Prostate gland (tissue), 2 donors: ENCODE results near the gene TRIM7. TPM values are rescaled to one million over a fixed set of nuclear protein-coding genes. Genes with fewer than 3 reads are reported as not detected.

Experiments
- DNase-seq: peaks from one replicate; pipeline ENCODE4 v3.0.0-alpha.2; 2019; ENCODE audit warnings: low spot score
- H3K27ac ChIP-seq, 2 donors: fragments of 200-600 bp; sonication (generic); 2 replicates each; pipeline ENCODE4 v1.5.1; 2017 to 2019
- H3K27me3 ChIP-seq: fragments of 200-600 bp; sonication (generic); replicated peaks from 2 replicates; pipeline ENCODE4 v1.5.1; 2019; ENCODE audit not compliant: insufficient read depth
- H3K36me3 ChIP-seq, 2 donors: fragments of 200-600 bp; sonication (generic); 1 replicate in 1 of 2; 2 replicates in 1 of 2; pipeline versions ENCODE4 v1.5.1 to v1.8.1; 2017 to 2019
- H3K4me1 ChIP-seq: fragments of 200-600 bp; sonication (generic); replicated peaks from 2 replicates; pipeline ENCODE4 v1.5.1; 2019
- H3K4me3 ChIP-seq, 2 donors: fragments of 200-600 bp; sonication (generic); 2 replicates each; pipeline ENCODE4 v1.5.1; 2017 to 2019
- H3K9me3 ChIP-seq: fragments of 200-600 bp; sonication (generic); 2 replicates; pipeline ENCODE4 v1.5.1; 2017
- POLR2A ChIP-seq: fragments of 450-650 bp; IDR thresholded peaks from one replicate; pipeline ENCODE4 v1.6.1; 2016; ENCODE audit warnings: antibody characterized with exemption, mild to moderate bottlenecking
- POLR2AphosphoS5 ChIP-seq: sonication (generic); formaldehyde crosslinking; IDR thresholded peaks from one replicate; pipeline ENCODE4 v1.6.1; 2017; ENCODE audit warnings: antibody characterized with exemption
- WGBS: methylation state at CpG from one replicate; pipeline ENCODE4 v1.1.5; 2018; 5-methylcytosine and 5-hydroxymethylcytosine counted together
- intact Hi-C: fragments of 100-400 bp; cut with DNase I; formaldehyde crosslinking; loops from one replicate; pipeline ENCODE4 v1.14.2; 2022
- total RNA-seq, 2 donors: library from RNA; depleted of rRNA; stranded (reverse); fragments of >200 nt; gene quantifications; one replicate each; pipeline ENCODE4 v1.1.0, GENCODE V29; 2016
- TF ChIP-seq, protein P1 (sequence below), 4 experiments: fragments of 200-600 bp in 2 of 4; fragments of 450-650 bp in 2 of 4; sonication (generic) in 2 of 4; IDR thresholded peaks; 1 replicate in 3 of 4; 2 replicates in 1 of 4; pipeline ENCODE4 v1.5.1; 2016 to 2019; ENCODE audit warnings: antibody characterized with exemption in 4 of 4, mild to moderate bottlenecking in 2 of 4, moderate library complexity in 2 of 4

TRIM7 gene
- total RNA-seq, 2 donors from 2014 or later: 4.5 to 6.4 TPM

DNA sequence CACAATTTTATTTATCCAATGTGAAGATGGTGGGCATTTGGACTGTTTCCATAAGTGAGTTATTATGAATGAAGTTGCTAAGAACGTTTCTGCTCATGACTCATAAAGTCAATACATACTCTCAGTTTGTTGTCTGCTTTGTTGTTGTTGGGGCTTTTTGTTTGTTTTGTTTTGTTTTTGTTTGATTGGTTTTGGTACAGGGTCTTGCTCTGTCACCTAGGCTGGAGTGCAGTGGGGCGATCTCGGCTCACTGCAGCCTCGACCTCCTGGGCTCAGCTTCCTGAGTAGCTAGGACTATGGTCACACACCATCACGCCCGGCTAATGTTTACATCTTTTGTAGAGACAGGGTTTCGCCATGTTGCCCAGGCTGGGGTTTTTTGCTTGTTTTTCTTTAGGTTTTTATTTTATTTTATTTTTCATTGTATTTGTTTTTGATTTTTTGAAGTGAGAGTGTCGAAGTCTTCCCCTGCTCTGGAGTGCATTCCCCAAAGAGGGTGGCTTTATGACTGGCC lies 18.0 kb downstream of the TRIM7 start:
- Histone ChIP-seq H3K4me1 (no peaks in the 10 kb centered on the region), H3K27me3 (no peaks in the 10 kb centered on the region), H3K27ac (no peak overlapping the region), H3K9me3 (no peaks in the 10 kb centered on the region), H3K4me3 (no peak overlapping the region), H3K36me3 (no peaks in the 10 kb centered on the region)
- intact Hi-C loops: loop anchor here (10.0 kb wide), 1 partner anchor 322 kb away; the partner anchor contains the start of gene ZFP62
- WGBS: 52% methylated on average over 8 of the region's 8 CpGs
- no peak for DNase-seq
- TF ChIP-seq, protein P1, sequence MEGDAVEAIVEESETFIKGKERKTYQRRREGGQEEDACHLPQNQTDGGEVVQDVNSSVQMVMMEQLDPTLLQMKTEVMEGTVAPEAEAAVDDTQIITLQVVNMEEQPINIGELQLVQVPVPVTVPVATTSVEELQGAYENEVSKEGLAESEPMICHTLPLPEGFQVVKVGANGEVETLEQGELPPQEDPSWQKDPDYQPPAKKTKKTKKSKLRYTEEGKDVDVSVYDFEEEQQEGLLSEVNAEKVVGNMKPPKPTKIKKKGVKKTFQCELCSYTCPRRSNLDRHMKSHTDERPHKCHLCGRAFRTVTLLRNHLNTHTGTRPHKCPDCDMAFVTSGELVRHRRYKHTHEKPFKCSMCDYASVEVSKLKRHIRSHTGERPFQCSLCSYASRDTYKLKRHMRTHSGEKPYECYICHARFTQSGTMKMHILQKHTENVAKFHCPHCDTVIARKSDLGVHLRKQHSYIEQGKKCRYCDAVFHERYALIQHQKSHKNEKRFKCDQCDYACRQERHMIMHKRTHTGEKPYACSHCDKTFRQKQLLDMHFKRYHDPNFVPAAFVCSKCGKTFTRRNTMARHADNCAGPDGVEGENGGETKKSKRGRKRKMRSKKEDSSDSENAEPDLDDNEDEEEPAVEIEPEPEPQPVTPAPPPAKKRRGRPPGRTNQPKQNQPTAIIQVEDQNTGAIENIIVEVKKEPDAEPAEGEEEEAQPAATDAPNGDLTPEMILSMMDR (IDR thresholded peaks at IDR 0.05): no peak
- TF ChIP-seq POLR2A (no peak), POLR2AphosphoS5 (no peak)

- intact Hi-C loops: loop anchor here (10.0 kb wide), 1 partner anchor 321 kb away; the partner anchor contains the start of gene ZFP62
- no peaks in the 10 kb centered on the region for H3K36me3 ChIP-seq
- no peaks in the 10 kb centered on the region for H3K9me3 ChIP-seq
- WGBS: 83% methylated on average over 6 of the region's 6 CpGs
- H3K27me3 ChIP-seq: no peaks in the 10 kb centered on the region
- TF ChIP-seq, protein P1 (IDR thresholded peaks at IDR 0.05): no peak
- TF ChIP-seq POLR2AphosphoS5 (no peak), POLR2A (no peak)
- no peak overlapping the region for H3K4me3 ChIP-seq
- no peaks in the 10 kb centered on the region for H3K4me1 ChIP-seq
- no peak for DNase-seq
- H3K27ac ChIP-seq: no peak overlapping the region
Observed at GRCh38 chr5:181186022-181186421, 19.0 kb downstream of the TRIM7 start.

DNA sequence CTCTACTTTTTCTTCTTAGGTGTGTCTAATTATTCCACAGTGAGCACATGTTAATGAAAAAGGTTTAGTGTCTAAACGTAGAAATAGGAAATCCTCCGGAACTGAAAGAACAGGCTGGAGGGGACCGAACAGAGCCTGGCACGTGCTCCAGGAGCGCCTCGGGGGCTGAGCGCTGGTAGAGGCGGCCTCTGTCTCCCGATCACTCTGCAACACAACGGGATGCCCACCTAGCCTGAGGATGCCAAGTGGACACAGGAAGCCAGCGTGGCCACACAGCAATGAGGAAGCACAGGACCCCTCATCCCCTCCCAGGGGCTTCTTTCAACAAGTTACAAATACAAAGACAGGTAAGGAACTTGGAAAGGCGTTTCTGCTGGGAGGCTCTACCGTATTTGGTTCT lies 19.4 kb downstream of the TRIM7 start:
- WGBS: 88% methylated on average over 13 of the region's 13 CpGs
- Histone ChIP-seq H3K27ac (no peak overlapping the region), H3K27me3 (no peaks in the 10 kb centered on the region), H3K36me3 (no peaks in the 10 kb centered on the region), H3K9me3 (no peaks in the 10 kb centered on the region), H3K4me1 (no peaks in the 10 kb centered on the region), H3K4me3 (no peak overlapping the region)
- intact Hi-C loops: loop anchor here (10.0 kb wide), 1 partner anchor 321 kb away; the partner anchor contains the start of gene ZFP62
- DNase-seq: no peak
- TF ChIP-seq POLR2AphosphoS5: no peak
- no peak for TF ChIP-seq POLR2A
- TF ChIP-seq, protein P1 (IDR thresholded peaks at IDR 0.05): no peak

GRCh38 chr5:181184845-181185216 lies 20.2 kb downstream of the TRIM7 start:
- no peak for DNase-seq
- intact Hi-C loops: loop anchor here (5.0 to 10.0 kb wide), 2 partner anchors 320 to 398 kb away; partner anchors contain the start of gene ZFP62
- Histone ChIP-seq H3K27me3 (no peaks in the 10 kb centered on the region), H3K9me3 (no peaks in the 10 kb centered on the region), H3K4me3 (peak overlapping the region in 1 of 2 donors; percentile 44), H3K27ac (no peak overlapping the region), H3K36me3 (no peaks in the 10 kb centered on the region), H3K4me1 (no peaks in the 10 kb centered on the region)
- TF ChIP-seq POLR2A (no peak), POLR2AphosphoS5 (no peak)
- TF ChIP-seq, protein P1 (IDR thresholded peaks at IDR 0.05): no peak
- 89% methylated on average over 16 of the region's 16 CpGs for WGBS

- no peak for DNase-seq
- no peaks in the 10 kb centered on the region for H3K36me3 ChIP-seq
- WGBS: 81% methylated on average over 12 of the region's 12 CpGs
- no peak overlapping the region for H3K4me3 ChIP-seq
- no peaks in the 10 kb centered on the region for H3K4me1 ChIP-seq
- TF ChIP-seq POLR2A (no peak), POLR2AphosphoS5 (no peak)
- TF ChIP-seq, protein P1 (IDR thresholded peaks at IDR 0.05): no peak
- no peaks in the 10 kb centered on the region for H3K9me3 ChIP-seq
- H3K27ac ChIP-seq: no peak overlapping the region
- H3K27me3 ChIP-seq: no peaks in the 10 kb centered on the region
- intact Hi-C loops: loop anchor here (5.0 to 10.0 kb wide), 2 partner anchors 318 to 395 kb away; partner anchors contain the start of gene ZFP62
Observed at GRCh38 chr5:181182651-181183050, 22.3 kb downstream of the TRIM7 start.
